K562 treated with DMSO at 1 percent for 24 hours (cell line): ENCODE data around the gene TNIP1. TPM values are rescaled to one million over a fixed set of nuclear protein-coding genes. Genes with fewer than 3 reads are reported as not detected.

Source experiments
- total RNA-seq: library from RNA; unstranded; fragments of 300-600 nt; gene quantifications from 2 replicates; pipeline ENCODE4 v1.2.3, GENCODE V29; 2022; ENCODE audit warnings: low read depth; ENCODE audit not compliant: insufficient read depth

The TNIP1 gene, protein sequence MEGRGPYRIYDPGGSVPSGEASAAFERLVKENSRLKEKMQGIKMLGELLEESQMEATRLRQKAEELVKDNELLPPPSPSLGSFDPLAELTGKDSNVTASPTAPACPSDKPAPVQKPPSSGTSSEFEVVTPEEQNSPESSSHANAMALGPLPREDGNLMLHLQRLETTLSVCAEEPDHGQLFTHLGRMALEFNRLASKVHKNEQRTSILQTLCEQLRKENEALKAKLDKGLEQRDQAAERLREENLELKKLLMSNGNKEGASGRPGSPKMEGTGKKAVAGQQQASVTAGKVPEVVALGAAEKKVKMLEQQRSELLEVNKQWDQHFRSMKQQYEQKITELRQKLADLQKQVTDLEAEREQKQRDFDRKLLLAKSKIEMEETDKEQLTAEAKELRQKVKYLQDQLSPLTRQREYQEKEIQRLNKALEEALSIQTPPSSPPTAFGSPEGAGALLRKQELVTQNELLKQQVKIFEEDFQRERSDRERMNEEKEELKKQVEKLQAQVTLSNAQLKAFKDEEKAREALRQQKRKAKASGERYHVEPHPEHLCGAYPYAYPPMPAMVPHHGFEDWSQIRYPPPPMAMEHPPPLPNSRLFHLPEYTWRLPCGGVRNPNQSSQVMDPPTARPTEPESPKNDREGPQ
- 75.8 and 83.9 TPM in 2 replicates for total RNA-seq

DNA sequence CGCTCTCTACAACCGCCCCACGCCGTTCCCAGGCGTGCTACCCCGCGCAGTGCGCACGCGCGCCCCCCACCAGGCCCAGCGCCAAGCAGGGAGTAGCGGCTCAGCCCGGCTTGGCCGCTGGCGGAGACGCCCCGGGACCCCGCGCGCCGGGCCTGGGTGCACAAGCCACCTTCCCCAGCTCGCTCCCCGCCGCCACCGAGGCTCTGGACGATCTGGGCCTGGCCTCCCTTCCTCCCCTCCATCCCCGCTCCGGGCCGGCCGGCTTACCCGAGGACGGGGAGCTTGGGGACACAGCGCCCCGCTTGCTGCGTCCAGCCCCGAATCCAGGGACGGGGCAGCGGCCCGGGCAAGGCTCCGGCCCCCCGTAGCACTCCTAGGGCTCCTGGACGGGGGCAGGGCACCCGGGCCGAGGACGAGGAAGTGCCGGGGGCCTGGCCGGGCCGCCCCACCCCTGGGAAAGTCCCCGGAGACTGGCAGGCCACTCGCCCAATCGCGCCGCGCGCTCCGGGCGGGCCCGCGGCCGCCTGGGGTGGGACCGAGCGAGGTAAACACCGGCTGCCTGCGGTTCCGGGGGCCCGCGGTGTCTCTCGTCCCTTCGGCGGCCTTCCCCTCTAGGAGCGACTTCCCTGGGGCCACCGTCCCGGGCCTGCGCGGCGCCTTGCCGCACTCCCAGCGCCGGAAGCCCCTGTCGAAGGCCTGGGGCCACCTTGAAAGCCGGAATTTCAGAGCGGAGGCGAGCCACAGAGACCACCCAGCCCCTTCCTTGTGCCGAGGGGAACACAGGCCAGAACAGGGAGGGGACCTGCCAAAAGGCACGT, at the start of gene TNIP1:
TSS of gene TNIP1 (minus strand) at position 422 of the 818 bp plus-strand sequence. CDS start 15,939 bp downstream, outside the sequence.

DNA sequence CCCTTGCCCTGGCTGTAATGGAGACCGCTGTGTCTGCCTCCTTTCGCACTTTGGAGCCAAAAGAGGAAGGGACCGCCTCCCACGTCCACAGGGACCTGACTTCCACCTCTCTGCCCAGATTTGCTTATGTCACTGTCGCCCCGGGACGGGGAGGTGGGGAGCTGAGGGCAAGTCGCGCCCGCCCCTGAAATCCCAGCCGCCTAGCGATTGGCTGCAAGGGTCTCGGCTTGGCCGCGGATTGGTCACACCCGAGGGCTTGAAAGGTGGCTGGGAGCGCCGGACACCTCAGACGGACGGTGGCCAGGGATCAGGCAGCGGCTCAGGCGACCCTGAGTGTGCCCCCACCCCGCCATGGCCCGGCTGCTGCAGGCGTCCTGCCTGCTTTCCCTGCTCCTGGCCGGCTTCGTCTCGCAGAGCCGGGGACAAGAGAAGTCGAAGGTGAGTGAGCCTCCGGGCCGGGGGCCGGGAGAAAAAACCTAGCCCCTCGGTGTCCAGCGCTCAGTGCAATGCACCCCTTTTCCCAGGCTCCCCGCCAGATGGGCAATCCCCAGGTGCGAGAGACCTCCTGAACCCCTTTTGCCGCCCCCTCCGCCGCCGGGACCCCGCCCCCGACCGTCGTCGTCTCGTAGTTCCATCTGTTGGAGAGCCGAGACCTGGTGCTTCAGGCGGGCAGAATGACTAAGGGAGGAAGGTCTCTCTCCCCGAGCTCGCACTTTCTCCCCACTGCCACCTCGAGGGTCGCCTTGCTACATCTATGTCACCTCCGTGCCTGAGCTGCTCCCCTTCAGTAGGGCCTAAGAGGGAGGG, 60.3 kb downstream of the TNIP1 start, which contains the start of gene GPX3:
TSS of gene GPX3 (plus strand) at position 288 of the 807 bp plus-strand sequence. CDS start at position 352, 64 bp downstream.

Other genes starting within 250 kb of the TNIP1 start
- not detected in 2 replicates for gene IRGM, start 234.5 kb downstream of the TNIP1 start, total RNA-seq
- gene ZNF300, start 176.1 kb downstream of the TNIP1 start, total RNA-seq: 3.1 and 3.6 TPM in 2 replicates
- 1.4 and 2.1 TPM in 2 replicates for gene GPX3, start 60.4 kb downstream of the TNIP1 start, total RNA-seq
- gene ANXA6, start 76.7 kb upstream of the TNIP1 start, total RNA-seq: 39.4 and 41.9 TPM in 2 replicates
- gene CCDC69, start 143.1 kb upstream of the TNIP1 start, total RNA-seq: 16.7 and 19.9 TPM in 2 replicates
- 46.2 and 47.9 TPM in 2 replicates for gene GM2A, start 172.2 kb upstream of the TNIP1 start, total RNA-seq
- not detected in 2 replicates for gene SLC36A3, start 222.7 kb upstream of the TNIP1 start, total RNA-seq